Natural killer cell (primary cell): ENCODE results near the gene AFAP1L1. TPM values are rescaled to one million over a fixed set of nuclear protein-coding genes. Genes with fewer than 3 reads are reported as not detected.
"Not testable (repeated sequence)": the region's sequence is repeated elsewhere in the genome, so short reads cannot be mapped to it uniquely, and the experiment has no call there.

Experiments used
- ATAC-seq, 3 donors: fragments of 150-1000 bp in 2 of 3; fragments of 200-7000 bp in 1 of 3; cut with Tn5 transposase; 1 replicate in 1 of 3; 2 replicates in 2 of 3; pipeline ENCODE4 v1.10.0; 2021; ENCODE audit warnings: mild to moderate bottlenecking in 2 of 3, moderate library complexity in 2 of 3
- DNase-seq, 2 donors: peaks; one replicate each; pipeline versions ENCODE4 v3.0.0 to v3.0.0-alpha.2; 2013 to 2021; ENCODE audit warnings: mixed read lengths in 1 of 2
- H3K27ac ChIP-seq: one replicate; pipeline ENCODE4 v1.5.1; 2013; ENCODE audit warnings: mild to moderate bottlenecking, low read length
- H3K27me3 ChIP-seq: one replicate; pipeline ENCODE4 v1.6.1; 2013; ENCODE audit warnings: low read length; ENCODE audit not compliant: control insufficient read depth, insufficient read depth
- H3K36me3 ChIP-seq: one replicate; pipeline ENCODE4 v1.6.1; 2013; ENCODE audit warnings: low read length; ENCODE audit not compliant: control insufficient read depth, insufficient read depth
- H3K4me1 ChIP-seq: one replicate; pipeline ENCODE4 v1.6.1; 2013; ENCODE audit warnings: low read length; ENCODE audit not compliant: control insufficient read depth, insufficient read depth
- H3K4me3 ChIP-seq: one replicate; pipeline ENCODE4 v1.5.1; 2013; ENCODE audit warnings: low read length
- H3K9me3 ChIP-seq: one replicate; pipeline ENCODE4 v1.6.1; 2013; ENCODE audit warnings: low read length; ENCODE audit not compliant: control insufficient read depth, insufficient read depth
- H3K27ac Mint-ChIP-seq, 2 donors: one replicate each; pipeline ENCODE4 v1.8.0; 2022; ENCODE audit warnings: mild to moderate bottlenecking in 2 of 2, mixed read lengths in 2 of 2, moderate library complexity in 1 of 2
- H3K27me3 Mint-ChIP-seq, 2 donors: one replicate each; pipeline ENCODE4 v1.8.0; 2022; ENCODE audit warnings: low read depth in 2 of 2, mixed read lengths in 2 of 2
- H3K36me3 Mint-ChIP-seq: one replicate; pipeline ENCODE4 v1.8.0; 2022; ENCODE audit warnings: mixed read lengths
- H3K4me1 Mint-ChIP-seq, 2 donors: one replicate each; pipeline ENCODE4 v1.8.0; 2022; ENCODE audit warnings: mixed read lengths in 2 of 2
- H3K4me3 Mint-ChIP-seq: one replicate; pipeline ENCODE4 v1.8.0; 2022; ENCODE audit warnings: mild to moderate bottlenecking, moderate library complexity, mixed read lengths
- H3K9me3 Mint-ChIP-seq, 2 donors: one replicate each; pipeline ENCODE4 v1.8.0; 2022; ENCODE audit warnings: mixed read lengths in 2 of 2
- WGBS: methylation state at CpG from one replicate; pipeline ENCODE4 v1.1.7; 2013; ENCODE audit warnings: missing lambda C conversion rate; ENCODE audit not compliant: insufficient coverage; 5-methylcytosine and 5-hydroxymethylcytosine counted together
- intact Hi-C: fragments of 100-400 bp; cut with micrococcal nuclease; formaldehyde crosslinking; loops from one replicate; pipeline ENCODE4 v1.14.2; 2022
- total RNA-seq, 4 donors: library from RNA; stranded (reverse); fragments of 120-200 nt in 1 of 4; gene quantifications; one replicate each; pipeline versions ENCODE4 v1.2.3 to v1.2.4, GENCODE V29; 2013 to 2022
- TF ChIP-seq, protein P1 (sequence below): fragments of 200-600 bp; IDR thresholded peaks from one replicate; pipeline ENCODE4 v1.8.0; 2022; ENCODE audit warnings: antibody characterized with exemption

AFAP1L1 gene
- total RNA-seq, 3 donors from 2014 or later (not counting 1 experiment from before 2014, with no cell fraction given): 0.23 to 1.5 TPM; not detected in 1

DNA sequence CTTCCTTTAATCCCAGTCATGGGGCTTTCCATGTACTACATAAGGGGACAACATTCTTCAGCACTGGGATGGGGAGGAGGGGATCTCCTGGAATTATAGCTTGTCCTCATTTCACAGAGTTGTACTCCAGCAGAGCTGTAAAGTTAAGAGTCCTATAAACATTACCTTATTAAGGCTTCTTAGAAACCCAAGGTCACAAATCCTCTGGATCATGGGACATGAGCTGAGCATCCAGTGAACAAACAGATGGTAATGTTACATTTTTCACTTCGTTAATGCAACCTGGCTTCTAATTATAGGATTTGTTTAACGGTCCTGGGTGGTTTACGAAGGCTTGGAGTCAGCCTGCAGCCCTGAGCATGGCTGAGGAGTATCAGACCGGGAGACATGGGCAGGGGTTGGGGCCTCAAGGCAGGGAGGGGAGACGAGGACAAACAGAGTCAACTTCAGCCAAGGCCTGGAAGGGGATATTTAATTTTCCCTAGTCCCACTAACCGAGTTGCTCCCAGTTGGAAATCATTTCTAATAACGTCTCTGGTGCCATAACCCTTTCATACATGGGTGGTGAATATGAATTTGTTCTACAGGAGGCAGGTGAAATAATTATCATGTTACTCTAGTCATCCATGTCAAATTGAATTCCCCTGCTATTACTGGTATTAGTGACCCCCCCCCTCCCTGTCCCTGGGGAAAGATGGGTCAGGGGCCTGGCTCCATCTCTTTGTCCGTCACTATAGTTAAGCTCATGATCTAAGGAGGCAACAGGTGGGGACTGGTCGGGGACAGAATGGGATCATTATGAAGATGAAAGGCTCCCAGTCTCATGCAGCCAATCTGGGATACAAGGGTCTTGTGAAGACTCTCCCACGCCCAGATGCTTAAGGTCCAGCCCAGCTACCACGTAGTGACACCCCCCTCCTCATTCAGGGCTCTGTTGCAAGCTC is 118.2 kb downstream of the AFAP1L1 start:
- no peaks in the 10 kb centered on the region for H3K9me3 Mint-ChIP-seq

DNA sequence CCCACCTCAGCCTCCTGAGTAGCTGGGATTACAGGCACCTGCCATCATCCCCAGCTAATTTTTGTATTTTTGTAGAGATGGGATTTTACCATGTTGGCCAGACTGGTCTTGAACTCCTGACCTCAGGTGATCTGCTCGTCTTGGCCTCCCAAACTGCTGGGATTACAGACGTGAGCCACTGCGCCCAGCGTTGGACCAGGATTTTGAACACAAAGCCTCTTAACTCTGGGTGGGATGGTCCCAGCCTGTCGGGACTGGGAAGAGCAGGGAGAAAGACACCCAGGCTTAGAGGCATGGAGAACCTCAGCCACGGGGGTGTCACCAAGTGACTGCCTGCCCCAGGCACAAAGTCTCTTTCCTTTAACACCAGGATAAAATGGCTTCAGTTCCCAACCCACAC is 119.4 kb downstream of the AFAP1L1 start:
- H3K27me3 ChIP-seq, ATAC-seq: not testable (repeated sequence)

More for the DNA sequence above, 118.2 kb downstream of the AFAP1L1 start:
- Mint-ChIP-seq H3K27me3 (peaks cover under 1 to 3% of the 10 kb centered on the region in 2 donors), H3K4me3 (no peak overlapping the region), H3K36me3 (no peaks in the 10 kb centered on the region), H3K4me1 (no peaks in the 10 kb centered on the region), H3K27ac (no peak overlapping the region)
- Histone ChIP-seq H3K27me3 (no peaks in the 10 kb centered on the region), H3K9me3 (no peaks in the 10 kb centered on the region), H3K27ac (no peak overlapping the region), H3K4me3 (no peak overlapping the region), H3K4me1 (no peaks in the 10 kb centered on the region), H3K36me3 (no peaks in the 10 kb centered on the region)
- ATAC-seq (no peak), DNase-seq (no peak)
- intact Hi-C loops: no loop called here
- TF ChIP-seq, protein P1, sequence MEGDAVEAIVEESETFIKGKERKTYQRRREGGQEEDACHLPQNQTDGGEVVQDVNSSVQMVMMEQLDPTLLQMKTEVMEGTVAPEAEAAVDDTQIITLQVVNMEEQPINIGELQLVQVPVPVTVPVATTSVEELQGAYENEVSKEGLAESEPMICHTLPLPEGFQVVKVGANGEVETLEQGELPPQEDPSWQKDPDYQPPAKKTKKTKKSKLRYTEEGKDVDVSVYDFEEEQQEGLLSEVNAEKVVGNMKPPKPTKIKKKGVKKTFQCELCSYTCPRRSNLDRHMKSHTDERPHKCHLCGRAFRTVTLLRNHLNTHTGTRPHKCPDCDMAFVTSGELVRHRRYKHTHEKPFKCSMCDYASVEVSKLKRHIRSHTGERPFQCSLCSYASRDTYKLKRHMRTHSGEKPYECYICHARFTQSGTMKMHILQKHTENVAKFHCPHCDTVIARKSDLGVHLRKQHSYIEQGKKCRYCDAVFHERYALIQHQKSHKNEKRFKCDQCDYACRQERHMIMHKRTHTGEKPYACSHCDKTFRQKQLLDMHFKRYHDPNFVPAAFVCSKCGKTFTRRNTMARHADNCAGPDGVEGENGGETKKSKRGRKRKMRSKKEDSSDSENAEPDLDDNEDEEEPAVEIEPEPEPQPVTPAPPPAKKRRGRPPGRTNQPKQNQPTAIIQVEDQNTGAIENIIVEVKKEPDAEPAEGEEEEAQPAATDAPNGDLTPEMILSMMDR: no peak
- 83% methylated on average over 9 of the region's 11 CpGs for WGBS

More for the DNA sequence above, 119.4 kb downstream of the AFAP1L1 start:
- WGBS: 89% methylated on average over 6 of the region's 6 CpGs
- H3K27ac Mint-ChIP-seq, H3K4me3 ChIP-seq, H3K27ac ChIP-seq, H3K9me3 Mint-ChIP-seq, H3K4me1 Mint-ChIP-seq, H3K4me1 ChIP-seq, H3K4me3 Mint-ChIP-seq, H3K36me3 ChIP-seq, DNase-seq, H3K9me3 ChIP-seq, H3K27me3 Mint-ChIP-seq, H3K36me3 Mint-ChIP-seq, intact Hi-C loops: not testable (repeated sequence)

Other genes starting within 250 kb of the AFAP1L1 start
- under 1 TPM; 0.11 to 0.68 (median 0.58) TPM for gene SH3TC2, start 208.8 kb upstream of the AFAP1L1 start, total RNA-seq
- gene ABLIM3, start 130.4 kb upstream of the AFAP1L1 start, total RNA-seq: 1 to 10 TPM in 2 of 3 donors, under 1 TPM in 1; 0.41 to 2.4 (median 1.2) TPM
- gene GRPEL2, start 73.6 kb downstream of the AFAP1L1 start, total RNA-seq: 10 to 100 TPM in 1 of 3 donors, 1 to 10 TPM in 2; 5.6 to 12.9 (median 6.8) TPM
- 10 to 100 TPM; 16.6 to 18.1 (median 16.8) TPM for gene PCYOX1L, start 86.2 kb downstream of the AFAP1L1 start, total RNA-seq
- gene IL17B, start 107.4 kb downstream of the AFAP1L1 start, total RNA-seq: not detected